ENCODE measurements around the gene CSNK1A1L.

The CSNK1A1L gene

DNA sequence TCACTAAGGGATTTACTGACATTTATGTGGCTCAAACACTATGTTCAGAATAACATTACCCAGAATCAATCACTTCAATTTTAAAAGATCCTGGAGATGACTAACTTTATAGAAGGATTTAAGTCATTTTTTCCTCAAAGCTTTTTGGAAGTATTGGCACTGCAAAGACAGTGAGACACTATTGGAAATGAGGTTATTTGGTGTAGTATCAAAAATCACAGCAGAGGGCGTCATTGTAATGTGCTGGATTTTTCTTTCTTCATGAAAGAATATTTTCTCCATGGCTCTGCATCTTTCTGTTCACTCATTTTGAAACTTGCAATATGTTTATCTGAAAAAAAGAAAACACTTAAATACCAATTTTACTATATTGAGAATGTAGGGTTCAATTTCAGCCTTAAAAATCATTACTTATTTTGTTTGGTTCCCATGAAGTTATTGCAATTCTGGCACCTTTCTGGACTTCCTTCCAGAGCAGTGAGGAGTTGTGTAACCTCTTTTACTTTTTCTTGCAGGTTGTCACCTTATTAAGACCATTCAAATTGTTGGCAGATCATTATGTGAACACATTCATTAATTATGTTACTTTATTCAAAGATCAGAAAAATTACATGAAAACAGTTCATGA lies 3.7 kb upstream of the CSNK1A1L start:
- no peaks in the 10 kb centered on the region for H4K20me1 ChIP-seq
- H3K4me3 ChIP-seq, result no peak overlapping the region
- no peaks in the 10 kb centered on the region for H3K36me3 ChIP-seq
- H3K27ac ChIP-seq, result no peak overlapping the region
- TF ChIP-seq Cebpa-rat (IDR thresholded peaks at IDR 0.05), result no peak
- no peak overlapping the region for H3K9ac ChIP-seq
- H3K27me3 ChIP-seq, result no peaks in the 10 kb centered on the region
- H3K9me3 ChIP-seq, result peaks cover 7% of the 10 kb centered on the region; the same call in 1 of the 2 replicates
- no peaks in the 10 kb centered on the region for H3K4me1 ChIP-seq
- no peak overlapping the region for H3K4me2 ChIP-seq

GRCh38 chr13:37107868-37108267 lies 2.4 kb upstream of the CSNK1A1L start:
- Histone ChIP-seq H3K27me3 (no peaks in the 10 kb centered on the region), H3K4me2 (no peak overlapping the region), H3K36me3 (no peaks in the 10 kb centered on the region), H3K9me3 (peaks cover 7% of the 10 kb centered on the region; the same call in 1 of the 2 replicates), H3K9ac (no peak overlapping the region), H3K27ac (no peak overlapping the region), H4K20me1 (no peaks in the 10 kb centered on the region), H3K4me3 (no peak overlapping the region), H3K4me1 (no peaks in the 10 kb centered on the region)
- no peak for TF ChIP-seq Cebpa-rat (IDR thresholded peaks at IDR 0.05)

DNA sequence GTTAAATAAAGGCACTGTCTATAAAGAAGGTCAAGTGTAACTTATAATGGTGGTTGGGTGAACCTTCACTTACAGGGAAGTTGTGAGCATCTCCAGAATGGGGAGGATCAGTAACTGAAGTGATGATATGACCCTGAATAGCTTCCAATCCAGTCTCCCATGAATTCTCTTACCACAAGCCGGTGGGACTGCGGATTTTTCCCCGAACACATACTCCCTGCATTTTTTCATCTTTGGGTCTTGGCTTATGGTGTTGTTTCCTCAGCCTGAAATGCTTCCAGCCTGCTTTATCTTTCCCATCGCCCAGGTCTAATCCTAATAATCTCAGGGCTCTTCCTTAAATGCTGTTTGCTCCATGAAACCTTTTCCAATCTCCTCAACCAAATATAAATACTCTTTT lies 2.0 kb upstream of the CSNK1A1L start:
- no peak overlapping the region for H3K4me3 ChIP-seq
- H3K9ac ChIP-seq, result no peak overlapping the region
- no peaks in the 10 kb centered on the region for H3K27me3 ChIP-seq
- H3K4me1 ChIP-seq, result no peaks in the 10 kb centered on the region
- TF ChIP-seq Cebpa-rat (IDR thresholded peaks at IDR 0.05), result no peak
- H3K36me3 ChIP-seq, result no peaks in the 10 kb centered on the region
- no peak overlapping the region for H3K27ac ChIP-seq
- peaks cover 7% of the 10 kb centered on the region; the same call in 1 of the 2 replicates for H3K9me3 ChIP-seq
- no peak overlapping the region for H3K4me2 ChIP-seq
- no peaks in the 10 kb centered on the region for H4K20me1 ChIP-seq

DNA sequence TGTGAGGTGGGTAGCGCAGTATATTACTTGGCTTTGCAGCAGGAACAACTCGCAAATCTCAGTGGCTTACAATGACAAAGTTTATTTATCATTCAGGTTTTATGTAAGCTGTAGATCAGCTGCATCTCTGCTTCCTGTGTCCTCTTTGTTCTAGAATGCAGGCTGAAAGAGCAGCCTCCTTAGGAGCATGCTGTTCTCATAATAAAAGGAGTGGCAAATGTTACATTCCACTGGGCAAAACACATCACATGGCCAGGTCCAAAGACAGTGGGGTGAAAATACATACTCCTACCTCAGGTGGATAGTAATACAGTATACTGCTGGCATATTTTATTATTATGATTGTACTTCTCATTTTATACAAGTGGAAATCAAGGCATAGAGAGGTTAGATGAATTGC lies 1.2 kb upstream of the CSNK1A1L start:
- TF ChIP-seq Cebpa-rat (IDR thresholded peaks at IDR 0.05), result no peak
- H3K36me3 ChIP-seq, result no peaks in the 10 kb centered on the region
- no peak overlapping the region for H3K9ac ChIP-seq
- H3K4me3 ChIP-seq, result no peak overlapping the region
- peaks cover 7% of the 10 kb centered on the region; the same call in 1 of the 2 replicates for H3K9me3 ChIP-seq
- no peak overlapping the region for H3K4me2 ChIP-seq
- H3K27ac ChIP-seq, result no peak overlapping the region
- no peaks in the 10 kb centered on the region for H3K4me1 ChIP-seq
- H4K20me1 ChIP-seq, result no peaks in the 10 kb centered on the region
- H3K27me3 ChIP-seq, result no peaks in the 10 kb centered on the region

GRCh38 chr13:37102896-37103295 lies 2.6 kb downstream of the CSNK1A1L start:
- Histone ChIP-seq H3K4me3 (no peak overlapping the region), H3K9ac (no peak overlapping the region), H3K4me2 (no peak overlapping the region), H3K27ac (no peak overlapping the region), H3K36me3 (no peaks in the 10 kb centered on the region), H3K27me3 (no peaks in the 10 kb centered on the region), H3K9me3 (peaks cover 7% of the 10 kb centered on the region; the same call in 1 of the 2 replicates), H4K20me1 (no peaks in the 10 kb centered on the region), H3K4me1 (no peaks in the 10 kb centered on the region)
- no peak for TF ChIP-seq Cebpa-rat (IDR thresholded peaks at IDR 0.05)

DNA sequence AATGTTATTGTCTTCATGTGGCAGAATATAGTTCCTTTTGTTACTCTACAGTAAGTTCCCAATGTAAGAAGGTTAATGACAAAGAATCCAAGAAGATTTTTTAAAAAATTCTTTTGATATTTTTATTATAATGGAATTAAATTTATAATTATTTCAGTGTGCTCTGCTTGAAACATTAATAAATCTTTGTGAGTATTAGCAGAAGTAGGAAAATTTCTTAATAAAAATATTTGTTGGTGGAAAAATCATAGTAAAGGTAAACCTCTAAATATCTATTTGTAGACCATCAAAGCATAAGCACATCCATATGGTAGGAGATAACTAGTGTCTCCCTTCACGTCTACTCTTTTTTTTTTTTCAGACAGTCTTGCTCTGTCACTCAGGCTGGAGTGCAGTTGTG lies 4.3 kb downstream of the CSNK1A1L start:
- no peak overlapping the region for H3K4me3 ChIP-seq
- TF ChIP-seq Cebpa-rat (IDR thresholded peaks at IDR 0.05), result no peak
- H3K27me3 ChIP-seq, result no peaks in the 10 kb centered on the region
- no peak overlapping the region for H3K4me2 ChIP-seq
- no peaks in the 10 kb centered on the region for H3K36me3 ChIP-seq
- no peaks in the 10 kb centered on the region for H4K20me1 ChIP-seq
- H3K4me1 ChIP-seq, result no peaks in the 10 kb centered on the region
- H3K9me3 ChIP-seq, result peaks cover 7% of the 10 kb centered on the region; the same call in 1 of the 2 replicates
- H3K27ac ChIP-seq, result no peak overlapping the region
- H3K9ac ChIP-seq, result no peak overlapping the region

DNA sequence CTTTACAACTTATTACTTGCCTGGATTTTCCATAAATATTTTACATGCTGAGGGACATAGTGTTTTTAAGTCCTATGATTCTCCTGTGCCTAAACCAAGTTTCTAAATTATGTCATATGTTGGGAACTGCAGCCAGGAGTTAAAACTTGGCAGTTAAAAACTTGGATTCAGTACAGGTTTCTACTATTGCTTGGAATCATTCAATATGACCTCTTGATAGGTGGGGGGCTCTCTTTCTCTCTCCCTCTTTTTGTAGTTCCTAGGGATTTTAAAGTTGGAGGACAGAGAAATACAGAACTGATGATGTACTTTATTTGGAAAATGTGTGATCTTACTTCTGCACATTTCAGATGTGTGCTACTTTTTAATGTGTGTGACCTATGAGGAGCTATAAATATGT lies 4.7 kb downstream of the CSNK1A1L start:
- no peak overlapping the region for H3K27ac ChIP-seq
- no peak overlapping the region for H3K4me3 ChIP-seq
- H3K9ac ChIP-seq, result no peak overlapping the region
- H3K4me2 ChIP-seq, result no peak overlapping the region
- H3K36me3 ChIP-seq, result no peaks in the 10 kb centered on the region
- TF ChIP-seq Cebpa-rat (IDR thresholded peaks at IDR 0.05), result no peak
- no peaks in the 10 kb centered on the region for H3K4me1 ChIP-seq
- no peaks in the 10 kb centered on the region for H4K20me1 ChIP-seq
- H3K27me3 ChIP-seq, result no peaks in the 10 kb centered on the region
- peaks cover 7% of the 10 kb centered on the region; the same call in 1 of the 2 replicates for H3K9me3 ChIP-seq

- no peaks in the 10 kb centered on the region for H3K4me1 ChIP-seq
- no peak overlapping the region for H3K9ac ChIP-seq
- H3K4me2 ChIP-seq, result no peak overlapping the region
- no peak for TF ChIP-seq Cebpa-rat (IDR thresholded peaks at IDR 0.05)
- H3K36me3 ChIP-seq, result no peaks in the 10 kb centered on the region
- no peaks in the 10 kb centered on the region for H4K20me1 ChIP-seq
- no peaks in the 10 kb centered on the region for H3K27me3 ChIP-seq
- no peak overlapping the region for H3K27ac ChIP-seq
- H3K9me3 ChIP-seq, result no peaks in the 10 kb centered on the region
- H3K4me3 ChIP-seq, result no peak overlapping the region
Measured at GRCh38 chr13:37097076-37097475, 8.4 kb downstream of the CSNK1A1L start.

- Histone ChIP-seq H3K36me3 (no peaks in the 10 kb centered on the region), H3K27me3 (no peaks in the 10 kb centered on the region), H4K20me1 (no peaks in the 10 kb centered on the region), H3K4me3 (no peak overlapping the region), H3K4me1 (no peaks in the 10 kb centered on the region), H3K9me3 (no peaks in the 10 kb centered on the region), H3K9ac (no peak overlapping the region), H3K4me2 (no peak overlapping the region), H3K27ac (no peak overlapping the region)
- TF ChIP-seq Cebpa-rat (IDR thresholded peaks at IDR 0.05), result no peak
Measured at GRCh38 chr13:37094840-37095239, 10.6 kb downstream of the CSNK1A1L start.

DNA sequence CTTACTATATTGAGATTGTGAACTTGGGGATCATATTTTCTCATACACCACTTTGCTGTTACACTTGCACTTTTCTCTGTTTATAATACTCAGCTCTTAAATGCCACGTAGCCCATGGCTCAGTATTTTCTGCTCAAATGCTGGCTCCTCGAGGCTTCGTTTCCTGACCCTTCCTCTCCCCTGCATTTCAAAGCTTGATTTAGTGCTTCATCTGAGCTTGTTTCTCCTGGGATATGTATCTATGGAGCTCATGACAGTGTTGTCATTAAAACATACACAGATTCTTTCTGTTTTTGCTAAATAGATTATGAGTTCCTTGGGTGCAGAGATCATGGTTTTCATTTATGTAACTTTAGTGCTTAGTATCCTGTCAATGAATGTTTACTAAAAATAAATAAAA lies 11.4 kb downstream of the CSNK1A1L start:
- H3K27ac ChIP-seq, result no peak overlapping the region
- H4K20me1 ChIP-seq, result no peaks in the 10 kb centered on the region
- H3K4me2 ChIP-seq, result no peak overlapping the region
- H3K4me1 ChIP-seq, result no peaks in the 10 kb centered on the region
- H3K4me3 ChIP-seq, result no peak overlapping the region
- TF ChIP-seq Cebpa-rat (IDR thresholded peaks at IDR 0.05), result no peak
- H3K36me3 ChIP-seq, result no peaks in the 10 kb centered on the region
- no peaks in the 10 kb centered on the region for H3K9me3 ChIP-seq
- H3K27me3 ChIP-seq, result no peaks in the 10 kb centered on the region
- no peak overlapping the region for H3K9ac ChIP-seq

- Histone ChIP-seq H3K4me2 (no peak overlapping the region), H3K36me3 (no peaks in the 10 kb centered on the region)
Measured at GRCh38 chr13:37091835-37092234, 13.6 kb downstream of the CSNK1A1L start.

More at GRCh38 chr13:37091835-37092234, 13.6 kb downstream of the CSNK1A1L start:
- no peak overlapping the region for H3K9ac ChIP-seq
- no peaks in the 10 kb centered on the region for H3K4me1 ChIP-seq
- H3K27ac ChIP-seq, result no peak overlapping the region
- H3K4me3 ChIP-seq, result no peak overlapping the region
- H3K9me3 ChIP-seq, result no peaks in the 10 kb centered on the region
- no peaks in the 10 kb centered on the region for H3K27me3 ChIP-seq
- no peak for TF ChIP-seq Cebpa-rat (IDR thresholded peaks at IDR 0.05)
- no peaks in the 10 kb centered on the region for H4K20me1 ChIP-seq

Measured in BLaER1 (cell line).